ENCODE data around the gene ARAP2.

The ARAP2 gene

GRCh38 chr4:36255577-36255976 is 11.3 kb upstream of the ARAP2 start:
- no peak for DNase-seq

GRCh38 chr4:36254371-36254770 is 10.1 kb upstream of the ARAP2 start:
- DNase-seq = no peak

- DNase-seq = no peak
These were observed 7.7 kb upstream of the ARAP2 start for GRCh38 chr4:36251983-36252382.

- DNase-seq = no peak
These were observed 5.3 kb upstream of the ARAP2 start for GRCh38 chr4:36249610-36250009.

- DNase-seq = peak; percentile 57
These were observed 708 bp downstream of the ARAP2 start for GRCh38 chr4:36243355-36244256.

GRCh38 chr4:36242629-36243354 is 1.5 kb downstream of the ARAP2 start:
- DNase-seq = no peak

DNA sequence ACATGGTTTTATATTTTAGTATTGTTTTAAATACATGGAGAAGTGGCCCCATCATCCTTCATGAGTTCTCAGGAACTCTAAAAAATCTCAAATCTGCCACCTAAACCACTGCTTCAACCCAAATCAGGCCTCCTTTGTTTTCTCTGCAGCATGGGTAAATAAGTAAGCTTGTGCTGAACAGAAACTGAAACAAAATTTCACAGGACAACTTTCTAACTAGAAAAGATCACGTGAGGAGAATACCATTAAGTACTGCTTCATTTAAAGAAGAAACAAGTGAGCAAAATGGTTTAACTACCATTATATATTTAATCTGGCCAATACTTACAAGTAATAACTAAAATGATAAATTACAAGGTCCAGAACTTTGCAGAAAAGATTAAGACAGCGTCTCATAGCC is 2.5 kb downstream of the ARAP2 start:
- DNase-seq = no peak

GRCh38 chr4:36237366-36238313 is 6.7 kb downstream of the ARAP2 start:
- DNase-seq = no peak

DNA sequence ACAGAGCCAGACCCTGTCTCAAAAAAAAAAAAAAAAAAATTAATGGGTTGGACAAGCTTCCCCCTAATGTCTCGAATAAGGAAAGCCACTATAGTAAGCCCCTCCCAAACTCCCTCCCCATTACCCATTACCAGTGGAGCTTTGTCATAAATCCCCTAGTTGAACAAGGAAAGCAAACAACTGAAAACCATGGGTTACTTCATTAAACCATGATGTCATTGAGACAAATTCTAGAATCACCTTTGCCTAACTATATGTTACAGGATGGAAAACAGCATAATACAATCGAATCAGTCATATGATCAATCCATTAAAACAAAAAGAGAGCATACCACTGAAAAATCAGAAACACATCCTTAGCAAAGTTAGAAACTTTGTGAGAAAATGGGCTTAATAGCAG is 8.2 kb downstream of the ARAP2 start:
- no peak for DNase-seq

- no peak for DNase-seq
These were observed 9.0 kb downstream of the ARAP2 start for GRCh38 chr4:36235306-36235705.

DNA sequence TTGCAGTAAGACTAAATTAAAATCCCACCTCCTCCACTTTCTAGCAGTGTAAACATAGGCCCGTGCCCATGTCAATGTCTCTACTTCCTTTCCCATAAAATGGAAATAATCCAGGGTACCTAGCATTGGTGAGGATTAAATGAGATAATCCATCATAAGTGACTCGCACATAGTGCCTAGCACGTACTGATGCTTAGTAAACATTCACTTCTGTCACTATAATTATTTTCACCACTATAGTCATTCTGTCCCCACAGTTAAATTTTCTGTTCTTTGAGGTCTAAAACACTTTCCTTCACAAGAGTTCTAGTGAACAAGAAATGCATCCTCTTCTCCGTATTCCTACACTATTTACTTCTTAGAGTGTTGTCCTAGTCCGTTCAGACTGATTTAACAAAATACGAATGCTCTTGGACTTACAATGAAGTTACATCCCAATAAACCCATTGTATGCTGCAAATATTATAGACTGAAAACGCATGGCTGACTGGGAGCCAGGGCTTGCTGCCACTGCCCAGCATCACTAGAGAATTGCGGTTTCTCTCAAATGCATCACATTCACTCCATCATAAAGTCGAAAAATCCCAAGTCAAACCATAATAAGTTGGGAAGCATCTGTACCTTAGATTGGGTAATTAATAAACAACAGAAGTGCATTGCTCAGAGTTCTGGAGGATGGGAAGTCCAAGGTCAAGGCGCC is 10.6 kb downstream of the ARAP2 start:
- no peak for DNase-seq

DNA sequence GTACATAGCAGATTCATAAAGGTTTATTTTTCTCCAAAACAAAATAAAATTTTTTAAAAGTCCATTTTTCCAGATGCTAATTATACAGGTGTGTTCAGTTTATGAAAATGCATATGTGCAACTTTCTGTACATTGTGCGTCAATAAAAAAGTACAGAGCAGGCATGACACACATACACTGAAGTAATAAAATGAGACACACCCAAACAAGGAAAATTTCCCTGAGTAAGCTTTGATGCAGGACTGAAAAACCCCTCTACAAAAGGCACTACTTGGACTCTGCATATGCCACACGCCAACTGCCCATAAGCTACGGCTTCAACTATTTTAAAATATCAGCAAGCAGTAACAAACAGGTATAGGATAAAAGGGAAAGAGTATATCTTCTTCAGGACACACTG is 13.8 kb downstream of the ARAP2 start:
- no peak for DNase-seq

GRCh38 chr4:36227913-36228312 is 16.4 kb downstream of the ARAP2 start:
- DNase-seq = no peak

- no peak for DNase-seq
These were observed 17.7 kb downstream of the ARAP2 start for GRCh38 chr4:36226430-36227227.

GRCh38 chr4:36224972-36225903 is 19.1 kb downstream of the ARAP2 start:
- no peak for DNase-seq

DNA sequence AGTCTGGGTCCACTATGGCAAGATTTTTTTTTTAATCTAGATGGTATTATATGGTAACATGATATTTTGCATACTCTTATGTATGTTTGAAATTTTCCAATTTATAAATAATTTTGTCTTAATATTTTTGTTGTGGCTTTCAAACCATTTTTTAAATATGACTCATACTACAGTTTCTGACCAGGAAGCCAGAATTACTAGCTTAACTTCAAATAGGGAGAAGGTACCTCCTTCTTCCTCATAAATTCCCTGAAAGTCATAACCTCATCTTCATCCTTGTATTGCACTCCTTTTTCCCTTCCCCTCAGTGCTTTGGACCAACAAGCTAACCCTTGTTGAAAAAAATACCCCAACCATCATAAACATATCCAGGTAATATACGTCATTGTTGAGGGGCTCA is 21.6 kb downstream of the ARAP2 start:
- no peak for DNase-seq

- DNase-seq = no peak
These were observed 23.5 kb downstream of the ARAP2 start for GRCh38 chr4:36220776-36221175.

GRCh38 chr4:36218121-36218520 is 26.2 kb downstream of the ARAP2 start:
- no peak for DNase-seq

- no peak for DNase-seq
These were observed 28.7 kb downstream of the ARAP2 start for GRCh38 chr4:36215627-36216026.

DNA sequence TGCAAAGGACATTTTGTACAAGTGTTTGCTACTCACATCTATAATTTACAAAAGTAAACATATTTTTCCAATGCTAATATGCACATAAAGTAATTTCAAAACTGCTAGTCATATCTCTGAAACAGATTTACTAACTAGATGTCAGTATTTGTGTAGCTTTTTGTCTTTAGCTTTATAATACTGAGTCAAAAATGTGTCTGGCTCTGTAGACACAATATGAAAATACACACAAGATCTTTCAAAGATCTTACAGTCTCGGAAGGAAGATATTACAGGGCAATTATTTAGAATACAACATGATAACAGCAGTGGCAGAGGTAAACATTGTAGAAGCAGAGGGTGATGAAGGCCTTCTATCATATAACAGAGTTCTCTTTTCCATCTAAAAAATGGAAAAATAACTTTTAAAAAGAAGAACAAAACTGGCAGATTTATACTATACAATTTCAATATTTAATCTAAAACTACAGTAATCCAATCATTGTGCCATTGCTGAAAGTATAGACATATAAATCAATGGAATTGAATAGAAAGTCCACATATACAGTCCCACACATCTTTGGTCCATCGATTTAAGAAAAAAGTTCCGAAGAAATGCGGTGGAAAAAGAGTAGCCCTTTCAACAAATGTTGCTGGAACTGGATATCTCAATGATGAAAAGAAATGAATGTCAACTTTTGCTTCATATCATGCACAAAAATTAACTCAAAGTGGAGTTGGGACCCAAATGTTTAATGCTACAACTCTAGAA is 29.4 kb downstream of the ARAP2 start:
- no peak for DNase-seq
